Measurements from ENCODE around the gene TMEM63B.
"Not testable (repeated sequence)": the region's sequence is repeated elsewhere in the genome, so short reads cannot be mapped to it uniquely, and the experiment has no call there.

TMEM63B gene

DNA sequence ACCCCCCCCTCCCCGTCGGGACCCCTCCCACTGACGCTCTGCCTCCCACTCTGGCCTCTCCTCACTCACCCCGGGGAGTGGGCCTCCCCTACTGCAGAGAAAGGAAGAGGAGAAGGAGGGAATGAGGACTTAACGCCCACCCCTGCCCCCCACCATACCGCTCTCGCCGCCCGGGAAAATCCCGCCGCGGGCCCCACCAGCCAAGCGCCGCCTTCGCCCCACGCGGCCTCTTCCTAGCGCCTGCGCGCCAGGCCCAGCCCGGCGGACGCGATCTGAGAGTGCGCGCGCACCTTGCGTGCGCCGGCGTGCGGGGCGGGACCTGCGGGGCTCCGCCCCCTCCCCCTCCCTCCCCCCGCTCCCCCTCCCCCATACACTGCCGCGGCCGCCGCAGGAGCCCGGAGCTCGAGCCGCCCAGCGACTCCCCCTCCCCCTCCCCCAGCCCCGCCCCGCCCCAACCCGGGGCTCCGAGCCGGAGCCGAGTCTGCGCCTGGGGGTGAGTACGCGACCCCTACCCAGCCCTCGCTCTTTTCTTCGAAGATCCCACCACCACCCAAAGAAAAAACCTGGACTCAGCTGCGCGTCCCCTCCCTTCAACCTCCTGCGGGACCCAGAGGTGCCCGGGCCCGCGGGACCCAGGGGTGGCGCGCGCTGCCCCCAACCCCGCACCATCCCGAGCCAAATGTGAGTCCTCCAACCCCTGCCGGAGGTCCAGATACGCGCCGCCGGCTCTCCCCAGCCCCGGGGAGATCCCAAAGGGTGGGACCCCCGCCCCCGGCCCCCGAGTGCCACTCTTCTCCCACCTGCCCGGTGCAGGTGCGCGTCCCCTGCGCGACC, at the start of gene TMEM63B, which contains the start of gene MRPL14:
TSS of gene TMEM63B (plus strand) at position 369 of the 834 bp plus-strand sequence. CDS start 7,031 bp downstream, outside the sequence.
TSS of gene MRPL14 (minus strand) at position 267 of the 834 bp plus-strand sequence. CDS start 10,841 bp downstream, outside the sequence.
- peak; percentile 78 to 81 for ATAC-seq

DNA sequence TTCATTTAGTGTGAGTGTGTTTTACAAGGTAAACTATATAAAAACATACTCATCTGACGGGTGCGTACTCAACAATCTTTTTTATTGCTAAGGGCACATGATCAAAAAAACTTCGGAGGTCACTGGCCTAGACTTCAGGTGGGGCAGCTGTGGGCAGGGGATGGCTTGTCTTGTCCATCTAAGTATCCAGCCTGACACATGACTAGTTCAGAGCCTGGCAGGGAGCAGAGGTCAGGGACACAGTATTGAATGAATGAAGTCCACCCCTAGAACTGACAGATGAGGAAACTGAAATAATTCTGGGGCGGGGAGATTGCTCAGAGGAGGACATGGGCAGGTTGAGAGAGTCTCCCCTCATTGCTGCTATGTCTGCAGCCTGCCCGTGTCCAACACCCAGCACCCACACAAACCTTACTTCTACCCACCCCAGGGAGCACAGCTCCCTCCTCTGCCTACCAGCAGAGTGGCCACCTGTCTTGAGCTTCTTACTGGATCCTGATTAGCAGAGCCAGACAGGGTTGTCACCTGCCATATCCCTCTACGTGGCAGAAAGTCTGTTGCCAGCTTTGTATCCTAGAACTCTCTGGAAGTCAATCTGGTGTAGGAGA, 49.0 kb upstream of the TMEM63B start:
- ATAC-seq: no peak

DNA sequence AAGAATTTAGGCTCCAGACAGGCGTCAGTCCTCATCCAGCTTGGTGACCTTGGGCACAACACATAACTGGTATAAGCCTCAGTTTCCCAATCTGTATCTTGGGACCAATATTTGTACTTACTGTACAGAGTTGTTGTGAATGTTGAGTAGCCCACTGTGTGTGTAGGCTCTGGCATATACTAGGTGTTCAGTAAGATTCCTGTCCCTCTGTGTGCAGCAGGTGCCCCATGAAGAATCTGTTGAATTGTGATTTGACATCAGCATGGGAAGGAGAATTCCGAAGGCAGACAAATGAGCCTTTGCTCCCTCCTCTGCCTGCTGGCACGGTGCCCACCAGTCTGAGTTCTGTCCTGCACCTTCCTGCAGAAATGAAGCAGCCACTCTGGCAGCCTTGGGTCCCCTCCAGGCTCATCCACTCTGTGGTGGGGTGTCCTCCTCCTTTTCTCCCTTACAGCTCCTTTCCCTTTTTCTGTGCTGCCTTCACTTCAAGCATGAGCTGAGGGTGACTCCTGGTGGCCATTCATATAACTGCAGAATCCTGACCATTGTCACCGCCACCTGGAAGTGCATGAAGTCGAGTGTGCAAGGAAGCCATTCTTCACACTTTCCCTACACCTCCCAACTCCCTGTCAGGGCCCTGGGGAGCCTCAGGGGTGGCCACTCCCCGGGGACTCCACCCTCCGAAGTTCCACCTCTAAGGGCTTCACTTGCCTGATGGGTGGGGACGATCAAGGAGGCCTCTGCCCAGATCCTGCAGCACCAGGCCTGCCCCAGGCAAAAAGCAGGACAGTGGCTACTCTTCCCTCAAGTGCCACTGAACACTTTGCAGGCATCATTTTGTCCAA, 48.3 kb upstream of the TMEM63B start:
- ATAC-seq: peak; percentile 32 to 50

DNA sequence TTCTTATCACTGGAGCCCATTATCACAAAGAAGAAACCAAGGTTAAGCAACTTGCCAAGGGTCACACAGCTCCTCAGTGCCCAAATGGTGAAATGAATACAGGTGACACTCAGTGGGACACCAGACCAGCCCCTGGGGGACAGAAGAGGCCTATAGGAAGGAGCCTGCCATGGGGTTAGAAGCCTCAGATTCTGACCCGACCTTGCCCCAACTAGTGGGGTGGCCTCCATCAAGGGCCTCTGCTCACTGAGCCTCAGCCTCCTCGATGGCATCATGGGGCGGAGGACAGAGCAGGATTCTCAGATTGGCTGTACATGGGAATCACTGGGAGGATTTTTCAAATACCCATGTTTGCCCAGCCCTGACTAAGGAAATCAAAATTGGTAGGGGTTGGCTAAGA, 47.7 kb upstream of the TMEM63B start:
- no peak for ATAC-seq

DNA sequence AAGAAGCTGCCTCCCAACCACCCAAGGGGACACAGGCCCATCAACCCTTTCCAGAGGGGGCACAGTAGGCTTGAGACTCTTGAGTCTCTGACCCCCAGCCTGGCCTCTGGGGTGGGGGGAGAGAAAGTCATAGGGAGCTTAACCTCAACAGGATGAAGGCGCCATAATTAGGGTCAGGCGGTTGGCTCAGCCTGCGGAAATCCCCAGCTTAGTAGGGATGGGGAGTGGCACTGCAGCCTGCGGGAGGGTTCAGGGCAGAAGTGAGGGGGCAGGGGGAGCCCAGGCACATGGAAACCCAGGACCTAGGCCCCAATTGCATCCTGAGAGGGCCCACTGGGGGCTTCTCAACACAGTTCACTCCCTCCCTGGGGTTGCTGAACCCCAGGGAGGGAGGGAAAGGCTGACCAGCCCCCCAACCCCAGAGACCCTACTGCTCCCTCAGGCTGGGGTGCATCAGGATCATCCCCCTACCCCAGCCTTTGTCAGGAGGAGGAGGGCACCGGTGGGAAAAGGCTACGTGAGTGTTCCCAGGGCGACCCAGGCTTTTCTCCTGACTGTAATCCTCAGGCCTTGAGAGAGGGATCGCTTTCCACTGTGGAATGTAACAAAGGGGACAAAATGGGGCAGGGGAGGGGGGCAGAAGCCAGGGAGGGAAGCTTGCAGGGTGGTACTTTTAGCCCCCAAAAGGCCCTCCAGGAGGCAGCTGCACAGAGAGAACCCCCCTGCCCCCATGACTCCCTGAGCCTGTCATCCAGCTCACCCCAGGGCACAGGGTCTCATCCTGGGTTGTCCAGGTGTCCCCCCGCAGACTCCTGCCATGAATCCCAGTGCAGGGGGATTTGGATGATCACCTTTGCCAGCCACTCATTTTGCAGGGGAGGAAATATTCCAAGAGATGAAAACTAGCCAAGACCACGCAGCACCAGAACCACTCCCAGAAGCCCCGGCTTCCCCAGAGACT, 46.5 kb upstream of the TMEM63B start:
- ATAC-seq: no peak

DNA sequence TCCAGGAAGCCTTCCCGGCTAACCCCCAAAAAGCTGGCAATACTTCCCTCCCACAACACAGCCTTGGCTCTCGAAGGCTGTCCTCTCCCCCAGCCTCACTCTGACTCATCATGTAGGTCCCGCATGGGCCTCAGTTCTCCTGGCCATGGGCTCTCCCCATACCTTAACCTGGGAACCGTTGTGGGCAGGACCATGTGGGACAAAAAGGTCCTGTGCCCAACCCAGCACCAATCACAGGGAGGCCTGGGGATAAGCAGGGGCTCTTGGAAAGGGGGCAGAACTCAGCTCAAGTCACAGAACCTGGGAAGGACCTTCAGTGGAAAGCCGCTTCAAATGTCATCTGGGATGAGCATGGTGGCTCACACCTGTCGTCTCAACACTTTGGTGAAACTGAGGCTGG, 45.6 kb upstream of the TMEM63B start:
- ATAC-seq: no peak

DNA sequence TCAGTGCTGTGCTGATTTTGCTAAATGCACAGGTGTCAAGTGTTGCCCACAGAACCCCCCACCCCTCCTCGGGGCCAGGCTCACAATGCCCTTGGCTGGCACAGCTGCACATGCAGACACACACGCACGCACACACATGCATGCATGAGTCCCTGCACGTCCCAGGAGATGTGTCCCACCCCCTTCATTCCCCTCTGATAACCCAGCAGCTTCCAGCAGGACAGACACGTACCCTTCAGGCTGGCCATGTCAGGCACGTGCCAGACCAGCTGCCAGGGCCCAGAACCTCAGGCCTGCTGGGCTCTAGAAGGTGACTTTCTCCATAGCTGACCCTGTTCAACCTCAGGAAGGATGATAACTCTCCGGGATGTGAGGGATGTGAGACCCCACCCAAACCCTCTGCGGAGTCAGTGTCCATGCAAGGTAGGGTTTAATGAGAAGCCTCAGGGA, 44.5 kb upstream of the TMEM63B start:
- no peak for ATAC-seq

DNA sequence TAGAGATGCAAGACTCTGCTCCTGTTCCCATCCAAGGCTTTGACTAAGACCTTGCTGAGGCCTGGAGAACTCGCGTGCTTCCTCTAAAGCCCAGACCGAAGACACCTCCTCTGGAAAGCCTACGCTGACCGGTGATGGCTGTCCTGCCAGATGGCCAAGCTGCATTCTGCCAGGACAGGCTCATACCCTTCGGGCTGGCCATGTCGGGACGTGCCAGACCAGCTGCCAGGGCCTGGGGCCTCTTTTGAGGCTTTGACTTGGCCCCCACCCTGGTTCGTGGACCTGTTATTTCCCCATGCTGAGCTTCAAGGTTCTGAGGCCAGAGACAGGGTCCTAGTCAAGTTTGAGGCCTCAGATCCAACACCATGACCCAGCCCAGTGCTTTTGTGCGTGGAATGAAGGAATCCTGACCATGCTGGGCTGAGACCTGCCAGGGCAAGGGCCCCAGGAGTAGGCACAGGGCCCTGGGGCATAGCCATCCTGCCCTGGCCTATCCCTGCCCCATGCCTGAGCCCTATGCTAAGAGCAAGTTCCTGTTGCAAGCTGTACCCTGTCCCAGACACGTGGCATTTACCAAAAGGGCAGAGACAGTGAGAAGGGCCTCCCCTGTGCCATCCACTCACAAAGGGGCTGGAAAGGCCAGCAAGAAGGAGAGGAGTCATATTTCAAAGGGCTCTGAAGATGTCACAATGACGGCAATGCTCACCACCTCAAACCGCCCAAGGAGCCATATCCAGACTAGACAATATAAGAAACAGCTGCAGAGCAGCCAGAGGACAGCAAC, 42.9 kb upstream of the TMEM63B start:
- ATAC-seq: no peak

DNA sequence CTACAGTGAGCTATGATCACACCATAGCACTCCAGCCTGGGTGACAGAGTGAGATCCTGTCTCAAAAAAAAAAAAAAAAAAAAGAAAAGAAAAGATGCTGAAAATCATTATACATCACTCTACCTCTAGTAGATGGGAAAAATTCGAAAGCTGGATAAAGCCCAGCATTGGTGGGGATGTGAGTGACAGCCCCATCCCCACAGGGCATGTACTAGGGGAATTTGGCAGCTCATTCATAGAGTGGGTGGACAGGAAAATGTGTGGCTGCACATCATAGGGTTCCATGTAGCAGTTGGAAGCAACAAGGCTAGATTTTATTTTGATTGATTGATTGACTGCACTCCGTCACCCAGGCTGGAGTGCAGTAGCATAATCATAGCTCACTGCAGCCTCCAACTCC, 42.1 kb upstream of the TMEM63B start:
- ATAC-seq: no peak

DNA sequence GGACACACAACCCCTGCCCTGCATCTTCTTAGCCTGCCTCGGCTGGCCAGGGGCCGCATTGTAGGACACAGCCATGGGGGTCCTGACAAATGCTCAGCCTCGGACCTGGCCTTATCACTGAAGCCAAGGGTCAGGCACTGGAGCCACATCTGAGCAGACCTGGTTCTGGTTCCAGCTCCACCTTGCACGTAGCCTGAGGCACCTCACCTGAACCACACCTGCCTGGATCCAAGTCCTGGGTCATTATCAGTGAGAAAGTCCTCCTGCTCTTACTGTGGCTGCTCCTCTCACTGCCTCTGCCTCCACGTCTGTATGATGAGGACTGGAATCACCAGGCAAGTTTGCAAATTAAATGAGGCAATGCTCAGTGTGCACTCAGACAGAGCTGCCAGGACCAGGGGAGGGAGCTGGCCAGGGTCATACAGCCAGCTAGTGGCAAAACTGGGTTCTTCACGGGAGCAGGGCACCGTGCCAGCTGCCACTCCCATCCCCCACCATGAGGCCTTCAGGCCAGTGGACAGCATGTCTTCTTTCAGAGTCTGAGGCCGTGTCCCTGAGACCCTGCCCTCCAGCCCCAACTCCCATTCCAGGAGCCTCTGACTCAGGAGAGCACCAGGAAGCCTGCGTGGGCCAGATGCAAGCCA, 40.3 kb upstream of the TMEM63B start:
- ATAC-seq: no peak

DNA sequence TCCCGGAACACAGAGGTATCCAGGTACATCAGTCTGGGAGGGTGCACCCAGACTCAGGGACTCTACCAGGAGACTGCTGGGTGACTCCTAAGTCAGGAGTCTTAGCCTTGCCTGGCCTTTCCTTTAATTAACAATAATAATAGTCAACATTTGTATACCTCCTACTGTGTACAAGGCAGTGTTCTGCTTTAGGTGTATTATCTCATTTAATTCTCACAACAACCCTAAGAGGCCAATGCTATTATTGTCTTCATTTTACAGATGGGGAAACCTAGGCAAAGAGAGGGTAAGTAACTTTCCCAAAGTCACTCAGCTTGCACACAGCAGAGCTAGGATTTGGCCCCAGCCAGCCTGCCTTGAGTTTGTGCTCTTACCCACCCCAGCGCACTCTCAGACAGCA, 39.7 kb upstream of the TMEM63B start:
- no peak for ATAC-seq

DNA sequence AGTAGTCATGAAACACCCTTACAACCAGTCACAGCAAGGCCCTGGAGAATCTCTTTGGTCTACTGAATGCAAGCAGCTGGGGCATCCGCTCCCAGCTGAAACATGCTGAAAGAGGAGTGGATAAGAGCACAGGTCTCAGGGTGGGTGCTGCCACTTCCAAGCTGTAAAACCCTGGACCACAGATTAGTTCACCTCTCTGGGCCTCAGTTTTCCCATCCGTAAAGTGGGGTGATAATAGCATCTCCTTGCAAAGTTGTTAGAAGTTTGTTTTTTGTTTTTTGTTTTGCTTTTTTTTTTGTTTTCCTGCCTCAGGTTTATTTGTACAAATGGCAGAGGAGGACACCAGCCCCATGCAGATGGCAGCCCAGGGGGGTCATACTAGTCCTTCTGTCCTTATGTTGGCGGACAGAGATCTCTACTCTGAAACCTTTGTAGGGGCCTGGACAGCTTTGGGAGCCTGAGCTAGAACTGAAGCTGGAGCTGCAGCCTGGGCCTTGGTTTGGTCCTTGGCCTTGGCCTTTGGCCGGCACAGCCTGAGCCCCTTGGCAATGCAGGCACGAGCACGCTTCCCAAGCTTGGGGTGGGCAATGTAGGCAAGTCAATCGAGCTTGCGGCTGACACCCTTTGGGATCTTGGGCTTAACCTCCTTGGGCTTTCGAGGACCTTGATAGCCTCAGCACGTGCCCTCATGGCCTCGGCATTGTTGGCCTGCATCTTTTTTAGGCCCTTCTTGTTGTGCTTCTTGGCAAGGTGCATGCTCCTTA, 38.3 kb upstream of the TMEM63B start:
- ATAC-seq: no peak

DNA sequence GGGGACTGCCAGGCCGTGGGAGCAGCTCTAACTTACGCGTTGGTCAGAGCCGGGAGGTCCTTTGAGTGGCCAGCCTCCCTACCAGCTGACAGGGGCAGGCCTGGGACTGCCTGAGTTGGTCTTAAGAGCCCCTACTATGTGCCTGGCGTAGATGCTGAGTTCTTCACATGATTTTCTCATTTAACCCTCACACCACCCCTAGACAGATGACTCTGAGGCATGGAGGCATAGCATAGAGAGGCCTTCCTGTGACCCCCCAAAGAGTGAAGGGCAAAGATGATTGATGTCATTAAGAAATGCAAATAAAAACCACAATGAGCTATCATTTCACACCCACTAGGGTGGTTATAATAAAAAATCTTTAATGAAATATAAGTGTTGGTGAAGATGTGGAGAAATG, 36.9 kb upstream of the TMEM63B start:
- ATAC-seq: no peak

DNA sequence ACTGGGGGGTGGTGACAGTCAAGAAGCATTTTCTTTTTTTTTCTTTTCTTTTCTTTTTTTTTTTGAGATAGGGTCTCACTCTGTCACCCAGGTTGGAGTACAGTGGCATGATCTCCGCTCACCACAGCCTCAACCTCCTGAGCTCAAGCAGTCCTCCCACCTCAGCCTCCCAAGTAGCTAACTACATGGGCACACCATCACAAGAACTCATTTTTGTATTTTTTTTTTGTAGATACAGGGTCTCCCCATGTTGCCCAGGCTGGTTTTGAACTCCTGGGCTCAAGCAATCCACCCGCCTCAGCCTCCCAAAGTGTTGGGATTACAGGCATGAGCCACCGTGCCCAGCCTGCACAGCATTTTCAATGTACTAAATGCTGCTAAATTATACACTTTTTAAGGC, 36.0 kb upstream of the TMEM63B start:
- ATAC-seq: not testable (repeated sequence)

DNA sequence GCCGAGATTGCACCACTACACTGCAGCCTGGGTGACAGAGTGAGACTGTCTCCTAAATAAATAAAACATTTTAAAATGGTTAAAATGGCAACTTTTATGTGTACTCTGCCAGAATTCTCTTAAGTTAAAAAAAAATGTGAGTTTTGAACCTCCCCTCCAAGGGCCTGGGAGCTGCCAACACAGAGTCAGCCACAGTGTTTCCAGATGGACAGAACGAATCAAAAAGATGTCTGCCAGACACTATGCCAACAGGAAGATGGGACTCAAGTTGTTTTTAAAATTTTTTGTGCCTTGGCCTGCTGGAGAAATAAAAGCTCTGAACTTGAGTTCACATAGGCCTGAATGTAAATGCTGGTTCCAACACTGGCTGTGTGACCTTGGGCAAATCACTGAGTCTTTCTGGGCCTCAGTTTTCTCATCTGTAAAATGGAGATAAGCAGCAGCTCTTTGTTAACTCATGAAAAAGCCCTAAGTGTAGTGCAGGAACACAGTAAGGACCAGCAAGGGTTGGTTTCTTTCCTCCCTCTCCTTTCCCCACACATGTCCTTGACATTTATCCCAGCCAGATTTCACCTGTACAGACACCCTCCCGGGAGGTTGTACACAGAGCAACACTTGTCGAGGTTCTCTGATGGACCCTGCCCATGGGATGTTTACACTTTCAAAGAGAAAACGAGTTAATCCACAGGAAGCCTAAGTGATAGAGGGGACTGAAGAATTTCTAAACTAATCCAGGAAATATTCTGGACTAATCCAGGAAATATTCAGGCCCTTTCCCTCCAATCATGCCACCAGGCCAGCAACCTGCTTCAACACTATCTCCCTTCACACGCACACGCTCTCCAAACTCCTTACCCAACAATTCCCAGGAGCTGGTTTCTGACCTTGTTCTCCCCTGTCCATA, 35.1 kb upstream of the TMEM63B start:
- ATAC-seq: no peak

DNA sequence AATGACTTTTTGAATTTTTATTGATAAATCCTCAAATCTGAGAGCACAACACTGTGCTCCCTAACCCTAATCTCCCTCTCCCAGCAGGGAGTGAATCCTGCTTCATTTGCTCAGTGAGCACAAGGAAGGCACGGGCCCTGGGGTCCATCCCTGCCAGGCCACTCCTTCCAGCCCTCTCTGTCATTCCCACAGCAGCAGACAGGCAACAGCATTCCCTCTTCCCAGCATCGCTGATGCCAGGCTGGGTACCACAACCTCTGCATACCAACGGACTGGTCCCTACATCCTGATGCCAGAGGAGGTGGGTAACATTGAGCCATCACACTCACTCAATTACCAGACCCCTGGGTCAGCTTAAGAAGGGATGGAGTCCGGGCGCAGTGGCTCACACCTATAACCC, 34.3 kb upstream of the TMEM63B start:
- ATAC-seq: no peak

DNA sequence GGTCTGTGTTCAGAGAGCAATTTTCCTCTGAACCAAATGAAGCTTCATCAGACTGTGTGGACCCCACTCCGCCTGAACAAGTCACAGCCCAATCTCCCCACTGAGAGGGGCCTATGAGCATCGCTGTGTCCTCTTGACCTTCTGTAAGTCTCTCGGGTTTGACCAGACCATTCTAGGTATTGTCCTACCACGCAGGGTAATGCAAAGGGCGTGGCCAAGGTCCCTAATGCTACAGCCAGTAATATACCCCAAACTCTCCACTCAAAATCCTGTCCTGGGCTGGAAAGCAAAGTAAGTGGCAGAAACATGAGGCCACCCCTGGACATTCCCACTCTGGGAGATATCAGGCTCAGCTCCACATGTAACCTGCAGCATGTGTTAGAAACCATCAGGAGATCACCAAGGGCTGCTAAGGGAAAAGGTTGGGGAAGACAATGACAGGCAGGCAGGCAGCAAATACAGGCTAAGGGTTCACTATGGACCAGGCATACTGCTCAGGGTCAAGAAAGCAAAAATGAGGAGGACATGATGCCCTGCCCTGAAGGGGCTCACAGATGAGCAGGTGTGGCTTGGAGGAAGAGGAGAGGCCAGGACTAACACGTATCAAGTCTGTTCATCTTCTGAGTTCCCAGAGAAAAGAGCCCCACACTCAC, 33.5 kb upstream of the TMEM63B start:
- ATAC-seq: no peak

Data from activated CD4-positive, CD25-positive, alpha-beta regulatory T cell treated with anti-CD3 and anti-CD28 coated beads, Interleukin-2, amount 50 U/mL, for 24 hours (primary cell).